Hepatocyte (in vitro differentiated cells): Measurements from ENCODE around the gene GPD1.

Source experiments
- CTCF ChIP-seq: fragments of 200-600 bp; sonication (generic); IDR thresholded peaks from 2 replicates; pipeline ENCODE4 v1.5.1; 2016; ENCODE audit warnings: antibody characterized with exemption, mild to moderate bottlenecking; ENCODE audit not compliant: poor library complexity
- EZH2 ChIP-seq: fragments of 200-600 bp; sonication (generic); IDR thresholded peaks from 2 replicates; pipeline ENCODE4 v1.6.1; 2016; ENCODE audit warnings: antibody characterized with exemption, mild to moderate bottlenecking, borderline replicate concordance
- EZH2phosphoT487 ChIP-seq: fragments of 200-600 bp; sonication (generic); IDR thresholded peaks from one replicate; pipeline ENCODE4 v1.6.1; 2018; ENCODE audit warnings: antibody characterized with exemption, mild to moderate bottlenecking, low read depth, moderate library complexity; ENCODE audit not compliant: unreplicated experiment, severe bottlenecking

DNA sequence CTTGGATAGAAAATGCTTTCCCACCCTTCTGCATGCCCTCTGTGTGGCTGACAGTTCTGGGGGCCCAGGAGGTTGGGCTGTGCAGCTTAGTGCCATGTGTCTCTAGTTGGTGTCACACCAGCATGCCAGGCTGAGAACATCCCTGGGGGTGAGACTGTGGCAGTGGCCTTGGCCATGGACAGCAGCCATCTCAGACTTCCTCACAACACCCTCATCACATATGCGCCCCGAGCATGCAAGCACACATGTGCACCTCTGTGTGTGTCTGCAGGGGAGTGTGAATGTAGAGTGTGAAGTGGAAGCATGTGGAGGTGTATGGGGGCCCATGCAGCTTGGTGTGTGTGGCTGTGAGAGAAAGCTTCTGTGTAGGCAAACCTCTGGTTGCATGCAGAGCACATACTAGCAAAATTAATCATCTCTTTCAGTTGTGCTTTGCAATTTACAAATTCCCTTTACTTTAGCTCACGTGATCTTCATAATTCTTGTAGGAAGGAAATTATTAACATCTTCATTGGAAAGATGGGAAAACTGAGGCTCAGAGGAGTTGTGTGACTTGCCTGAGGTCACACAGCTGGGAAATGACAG, 38.0 kb upstream of the GPD1 start:
- no peak for TF ChIP-seq CTCF
- TF ChIP-seq EZH2: no peak
- no peak for TF ChIP-seq EZH2phosphoT487
